Measurements from ENCODE around the gene OXSR1. TPM values are rescaled to one million over a fixed set of nuclear protein-coding genes. Genes with fewer than 3 reads are reported as not detected.

Gene OXSR1
- total RNA-seq, 4 donors from 2014 or later: 17.3 to 49.7 (median 28.7) TPM

DNA sequence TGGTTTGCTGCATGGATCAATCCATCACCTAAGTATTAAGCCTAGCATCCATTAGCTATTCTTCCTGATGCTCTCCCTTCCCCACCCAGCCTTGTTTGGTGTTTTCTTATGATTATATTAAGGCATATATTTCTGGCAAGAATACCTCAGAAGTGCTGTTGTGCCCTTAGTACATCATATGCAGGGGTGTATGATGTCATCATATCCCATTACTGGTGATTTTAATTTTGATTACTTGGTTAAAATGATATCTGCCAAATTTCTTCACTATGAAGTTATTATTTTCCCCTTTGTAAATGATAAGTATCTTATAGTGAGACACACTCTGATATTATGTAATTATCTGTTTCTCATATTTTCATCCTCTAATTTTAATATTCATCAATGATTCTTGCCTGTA lies 132.2 kb downstream of the OXSR1 start:
- Histone ChIP-seq H3K27ac (no peak overlapping the region), H3K36me3 (no peaks in the 10 kb centered on the region), H3K4me3 (no peak overlapping the region), H3K27me3 (no peaks in the 10 kb centered on the region), H3K4me1 (no peaks in the 10 kb centered on the region), H3K9me3 (no peaks in the 10 kb centered on the region)
- TF ChIP-seq, protein P1, sequence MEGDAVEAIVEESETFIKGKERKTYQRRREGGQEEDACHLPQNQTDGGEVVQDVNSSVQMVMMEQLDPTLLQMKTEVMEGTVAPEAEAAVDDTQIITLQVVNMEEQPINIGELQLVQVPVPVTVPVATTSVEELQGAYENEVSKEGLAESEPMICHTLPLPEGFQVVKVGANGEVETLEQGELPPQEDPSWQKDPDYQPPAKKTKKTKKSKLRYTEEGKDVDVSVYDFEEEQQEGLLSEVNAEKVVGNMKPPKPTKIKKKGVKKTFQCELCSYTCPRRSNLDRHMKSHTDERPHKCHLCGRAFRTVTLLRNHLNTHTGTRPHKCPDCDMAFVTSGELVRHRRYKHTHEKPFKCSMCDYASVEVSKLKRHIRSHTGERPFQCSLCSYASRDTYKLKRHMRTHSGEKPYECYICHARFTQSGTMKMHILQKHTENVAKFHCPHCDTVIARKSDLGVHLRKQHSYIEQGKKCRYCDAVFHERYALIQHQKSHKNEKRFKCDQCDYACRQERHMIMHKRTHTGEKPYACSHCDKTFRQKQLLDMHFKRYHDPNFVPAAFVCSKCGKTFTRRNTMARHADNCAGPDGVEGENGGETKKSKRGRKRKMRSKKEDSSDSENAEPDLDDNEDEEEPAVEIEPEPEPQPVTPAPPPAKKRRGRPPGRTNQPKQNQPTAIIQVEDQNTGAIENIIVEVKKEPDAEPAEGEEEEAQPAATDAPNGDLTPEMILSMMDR (IDR thresholded peaks at IDR 0.05): no peak
- TF ChIP-seq POLR2A (IDR thresholded peaks at IDR 0.05): no peak
- DNase-seq: no peak

DNA sequence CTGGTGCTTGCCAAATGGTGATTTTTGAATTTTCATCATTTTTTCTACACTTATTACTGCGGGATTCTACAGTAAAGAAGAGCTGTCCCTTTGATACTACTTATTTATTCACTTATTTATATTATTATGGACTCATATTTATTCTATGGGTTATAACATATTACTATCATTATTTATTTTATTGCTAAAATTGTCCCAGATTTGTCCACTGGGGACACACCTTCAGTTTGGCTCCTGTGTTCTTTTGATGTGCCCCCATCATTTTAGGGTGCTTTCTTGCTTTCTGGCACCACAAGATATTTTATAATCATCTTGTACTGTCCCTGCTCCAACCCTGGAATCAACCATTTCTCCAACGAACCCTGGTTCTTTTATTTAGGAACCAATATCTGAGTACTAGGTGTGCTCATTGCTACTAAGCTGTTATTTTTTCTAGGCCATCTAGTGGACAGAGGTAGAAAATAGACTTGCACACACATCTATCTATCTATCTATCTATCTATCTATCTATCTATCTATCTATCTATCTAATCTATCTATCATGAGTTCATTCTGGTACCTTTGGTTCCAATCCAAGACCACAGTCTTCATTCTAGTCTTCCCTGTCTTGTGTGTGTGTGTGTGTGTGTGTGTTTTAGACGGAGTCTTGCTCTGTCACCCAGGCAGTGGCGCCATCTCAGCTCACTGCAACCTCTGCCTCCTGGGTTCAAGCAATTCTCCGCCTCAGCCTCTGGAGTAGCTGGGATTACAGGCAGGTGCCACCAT lies 132.8 kb downstream of the OXSR1 start:
- TF ChIP-seq, protein P1 (IDR thresholded peaks at IDR 0.05): peak in 4 of 6 experiments; percentile 37 to 54 (median 46)
- no peak for TF ChIP-seq POLR2A (IDR thresholded peaks at IDR 0.05)
- Histone ChIP-seq H3K27me3 (no peaks in the 10 kb centered on the region), H3K9me3 (no peaks in the 10 kb centered on the region), H3K27ac (no peak overlapping the region), H3K4me1 (no peaks in the 10 kb centered on the region), H3K36me3 (no peaks in the 10 kb centered on the region), H3K4me3 (no peak overlapping the region)
- no peak for DNase-seq

Small RNA genes within 50 kb of the gene (small RNA-seq; reads per million reads assigned to genes)
- gene RF00019 (0 reads per million in 2 donors), gene RNU6-235P (0 reads per million in 2 donors)

Other genes with a start within 250 kb of the OXSR1 start
- gene VILL, start 174.8 kb upstream of the OXSR1 start, total RNA-seq: 100 to 1,000 TPM in 3 of 4 donors, 10 to 100 TPM in 1; 59.4 to 309 (median 230) TPM
- 10 to 100 TPM; 36.6 to 47.0 (median 40.5) TPM for gene PLCD1, start 135.9 kb upstream of the OXSR1 start, total RNA-seq
- 1 to 10 TPM in 1 of 4 donors, under 1 TPM in 3; 0.18 to 2.2 (median 0.75) TPM for gene DLEC1, start 126.3 kb upstream of the OXSR1 start, total RNA-seq
- gene ACAA1, start 28.4 kb upstream of the OXSR1 start, total RNA-seq: 100 to 1,000 TPM; 123 to 324 (median 186) TPM
- 10 to 100 TPM; 41.8 to 82.7 (median 73.8) TPM for gene MYD88, start 26.9 kb upstream of the OXSR1 start, total RNA-seq
- gene SLC22A13, start 100.3 kb downstream of the OXSR1 start, total RNA-seq: 1 to 10 TPM in 3 of 4 donors, not detected in 1; 1.4 to 5.0 (median 1.7) TPM
- 1 to 10 TPM in 1 of 4 donors, not detected in 3; 5.0 TPM for gene SLC22A14, start 116.8 kb downstream of the OXSR1 start, total RNA-seq
- gene XYLB, start 181.2 kb downstream of the OXSR1 start, total RNA-seq: 10 to 100 TPM in 3 of 4 donors, 1 to 10 TPM in 1; 7.4 to 39.6 (median 18.2) TPM

Measured in Peyer's patch (tissue), 4 donors.